ENCODE measurements around the gene ANXA6.

DNA sequence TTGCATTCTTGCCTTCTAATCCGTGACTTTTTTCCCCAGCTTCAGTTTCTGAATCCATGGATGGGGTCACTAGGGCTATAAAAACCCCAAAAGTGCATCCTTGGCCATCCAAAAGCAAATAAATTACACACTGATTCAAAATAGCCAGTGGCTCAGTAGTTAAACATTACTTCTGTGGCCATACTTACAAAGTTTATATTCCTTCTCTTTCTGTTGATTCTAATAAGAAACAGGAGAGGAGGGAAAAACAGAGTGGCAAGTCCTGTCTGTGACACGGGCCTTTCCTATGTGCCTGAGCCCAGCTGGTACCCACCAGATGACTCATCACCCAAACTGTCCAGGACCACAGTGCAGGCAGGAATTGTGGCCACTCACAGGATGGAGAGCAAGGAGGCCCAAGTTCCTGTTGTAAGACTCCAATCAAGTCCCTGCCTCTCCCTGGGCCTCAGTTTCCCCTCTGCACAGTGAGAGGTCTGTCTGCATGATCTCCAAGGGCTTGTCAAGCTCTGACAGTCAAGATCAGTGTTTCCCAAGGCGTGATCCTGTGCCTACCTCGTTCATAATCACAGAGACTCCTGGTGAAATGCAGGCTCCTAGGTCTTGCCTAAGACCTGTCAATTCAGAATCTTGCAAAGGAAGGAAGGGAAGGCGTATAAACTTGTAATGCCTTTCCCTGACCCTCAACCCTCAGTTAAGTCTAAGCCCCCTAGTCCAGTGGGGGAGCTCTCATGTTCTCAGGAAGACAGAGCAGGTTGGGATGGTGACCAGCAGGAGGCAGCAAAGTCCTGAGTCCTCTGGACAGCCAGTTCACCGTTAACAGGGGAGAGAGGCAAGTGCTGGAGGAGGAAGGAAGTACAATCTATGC lies 106.3 kb downstream of the ANXA6 start:
- TF ChIP-seq, protein P1, sequence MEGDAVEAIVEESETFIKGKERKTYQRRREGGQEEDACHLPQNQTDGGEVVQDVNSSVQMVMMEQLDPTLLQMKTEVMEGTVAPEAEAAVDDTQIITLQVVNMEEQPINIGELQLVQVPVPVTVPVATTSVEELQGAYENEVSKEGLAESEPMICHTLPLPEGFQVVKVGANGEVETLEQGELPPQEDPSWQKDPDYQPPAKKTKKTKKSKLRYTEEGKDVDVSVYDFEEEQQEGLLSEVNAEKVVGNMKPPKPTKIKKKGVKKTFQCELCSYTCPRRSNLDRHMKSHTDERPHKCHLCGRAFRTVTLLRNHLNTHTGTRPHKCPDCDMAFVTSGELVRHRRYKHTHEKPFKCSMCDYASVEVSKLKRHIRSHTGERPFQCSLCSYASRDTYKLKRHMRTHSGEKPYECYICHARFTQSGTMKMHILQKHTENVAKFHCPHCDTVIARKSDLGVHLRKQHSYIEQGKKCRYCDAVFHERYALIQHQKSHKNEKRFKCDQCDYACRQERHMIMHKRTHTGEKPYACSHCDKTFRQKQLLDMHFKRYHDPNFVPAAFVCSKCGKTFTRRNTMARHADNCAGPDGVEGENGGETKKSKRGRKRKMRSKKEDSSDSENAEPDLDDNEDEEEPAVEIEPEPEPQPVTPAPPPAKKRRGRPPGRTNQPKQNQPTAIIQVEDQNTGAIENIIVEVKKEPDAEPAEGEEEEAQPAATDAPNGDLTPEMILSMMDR (conservative IDR thresholded peaks at IDR 0.05; ENCODE audit: low read depth, low read length) = peak; percentile 83
- TF ChIP-seq EZH2 (IDR thresholded peaks at IDR 0.05; ENCODE audit: borderline replicate concordance, low read depth, low read length, poor library complexity, severe bottlenecking) = no peak

Data from A673 (cell line).